MG63 (cell line): ENCODE measurements around the gene ACAP1. TPM values are rescaled to one million over a fixed set of nuclear protein-coding genes. Genes with fewer than 3 reads are reported as not detected.

Experiments
- DNase-seq: peaks from one replicate; pipeline ENCODE4 v3.0.0-alpha.2; 2020
- H3K27me3 ChIP-seq: fragments of 250-450 bp; sonication (Bioruptor Pico); 2 replicates; pipeline ENCODE4 v1.5.1; 2020; ENCODE audit warnings: mild to moderate bottlenecking, moderate library complexity
- H3K36me3 ChIP-seq: fragments of 250-450 bp; sonication (Bioruptor Pico); 2 replicates; pipeline ENCODE4 v1.5.1; 2020; ENCODE audit warnings: mild to moderate bottlenecking, moderate library complexity
- H3K4me3 ChIP-seq: fragments of 250-450 bp; sonication (Bioruptor Pico); 2 replicates; pipeline ENCODE4 v1.5.1; 2020; ENCODE audit warnings: mild to moderate bottlenecking, moderate library complexity
- H3K9me3 ChIP-seq: fragments of 250-450 bp; sonication (Bioruptor Pico); 2 replicates; pipeline ENCODE4 v1.5.1; 2020; ENCODE audit warnings: mild to moderate bottlenecking, moderate library complexity
- total RNA-seq: library from RNA; depleted of rRNA; stranded (reverse); fragments of >200 nt; shearing (Covaris generic); gene quantifications from 2 replicates; pipeline ENCODE4 v1.2.3, GENCODE V29; 2014; ENCODE audit warnings: low replicate concordance

ACAP1 gene
- total RNA-seq, 1 experiment from 2014 or later = 0.20 TPM

DNA sequence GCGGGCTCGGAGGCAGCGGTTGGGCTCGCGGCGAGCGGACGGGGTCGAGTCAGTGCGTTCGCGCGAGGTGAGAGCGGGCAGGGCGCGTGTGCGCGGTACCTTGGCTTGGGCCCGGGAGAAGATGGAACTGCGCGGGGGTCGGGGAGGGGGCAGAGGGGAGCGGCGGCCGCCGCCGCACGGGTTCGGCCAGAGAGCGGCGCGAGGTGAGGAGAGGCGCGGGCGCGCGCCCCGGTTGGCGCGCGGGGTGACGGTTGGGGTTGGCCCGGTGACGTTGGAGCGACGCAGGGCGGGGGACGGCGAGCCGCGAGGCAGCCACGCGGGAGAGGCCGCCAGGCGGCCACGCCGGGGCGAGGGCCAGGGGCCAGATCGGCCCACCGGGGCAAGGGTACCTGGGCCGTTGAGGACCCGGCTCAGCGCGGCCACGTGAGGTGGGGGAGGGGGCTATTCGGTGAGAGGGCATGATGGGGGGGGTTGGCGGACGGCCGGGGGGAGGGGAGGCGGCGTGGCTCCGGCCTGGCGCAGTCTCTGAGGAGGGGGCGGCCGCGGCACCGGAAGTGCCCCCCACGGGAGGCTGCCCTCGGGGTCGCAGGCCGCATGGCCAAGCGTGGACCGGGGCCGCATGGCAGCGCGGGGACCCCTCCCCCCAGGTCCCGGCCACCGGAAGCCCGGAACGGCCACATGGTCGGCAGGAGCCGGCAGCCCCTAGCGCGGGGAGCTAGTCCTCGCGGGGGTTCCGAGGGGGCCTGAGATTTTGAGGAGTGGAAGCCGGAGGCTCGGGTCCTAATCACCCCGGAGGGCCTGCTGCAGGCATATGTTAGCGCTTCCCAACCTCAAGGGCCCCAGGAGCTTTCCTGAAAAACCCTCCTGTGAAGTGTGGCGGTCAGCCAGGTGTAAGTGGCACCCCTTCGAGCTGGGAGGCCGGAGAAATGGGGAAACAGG is 28.4 kb upstream of the ACAP1 start:
- H3K36me3 ChIP-seq = peaks cover 46% of the 10 kb centered on the region
- H3K9me3 ChIP-seq = no peaks in the 10 kb centered on the region
- peak; percentile 34 for DNase-seq
- H3K27me3 ChIP-seq = no peaks in the 10 kb centered on the region
- H3K4me3 ChIP-seq = peak overlapping the region; percentile 88

DNA sequence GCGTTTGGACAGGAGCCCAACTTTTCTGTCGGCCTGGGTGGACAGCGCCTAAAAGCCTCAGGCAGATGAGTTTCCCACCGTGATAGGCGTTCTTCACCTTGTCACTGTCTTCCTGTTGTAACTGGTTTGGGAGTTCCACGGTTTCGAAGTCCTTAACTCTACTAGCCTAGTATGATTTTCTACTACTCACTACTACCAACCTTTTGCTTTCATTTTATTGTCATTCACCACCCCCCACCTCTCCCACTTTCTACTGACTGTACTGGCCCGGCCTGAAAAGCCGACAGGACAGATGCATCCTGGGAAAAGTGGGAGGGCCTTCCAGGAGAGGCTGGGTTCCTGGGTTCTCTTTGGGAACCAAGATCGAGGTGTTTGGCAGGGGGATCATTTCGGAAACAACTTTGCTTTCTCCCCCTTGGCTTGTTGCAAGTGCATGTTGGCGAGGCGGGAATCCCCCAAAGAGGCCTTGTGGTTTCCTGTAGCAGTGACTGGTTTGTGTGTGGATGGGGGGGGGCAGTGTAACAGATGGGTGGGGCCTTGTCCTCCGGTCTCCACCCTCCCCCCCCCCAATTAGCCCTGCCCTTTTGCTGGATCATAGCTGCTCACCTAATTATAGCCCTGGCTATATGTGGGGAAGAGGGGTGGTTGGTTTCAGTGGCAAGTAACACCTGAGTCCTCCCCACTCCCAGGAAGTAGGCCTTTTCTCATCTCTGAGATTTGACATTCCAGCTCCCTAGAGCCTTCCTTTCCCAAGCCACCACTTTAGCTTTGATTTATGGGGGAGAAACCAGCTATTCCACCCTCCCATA is 27.5 kb upstream of the ACAP1 start:
- peak overlapping the region; percentile 88 for H3K4me3 ChIP-seq
- H3K36me3 ChIP-seq = peaks cover 50% of the 10 kb centered on the region
- H3K27me3 ChIP-seq = no peaks in the 10 kb centered on the region
- no peaks in the 10 kb centered on the region for H3K9me3 ChIP-seq
- DNase-seq = peak; percentile 75

DNA sequence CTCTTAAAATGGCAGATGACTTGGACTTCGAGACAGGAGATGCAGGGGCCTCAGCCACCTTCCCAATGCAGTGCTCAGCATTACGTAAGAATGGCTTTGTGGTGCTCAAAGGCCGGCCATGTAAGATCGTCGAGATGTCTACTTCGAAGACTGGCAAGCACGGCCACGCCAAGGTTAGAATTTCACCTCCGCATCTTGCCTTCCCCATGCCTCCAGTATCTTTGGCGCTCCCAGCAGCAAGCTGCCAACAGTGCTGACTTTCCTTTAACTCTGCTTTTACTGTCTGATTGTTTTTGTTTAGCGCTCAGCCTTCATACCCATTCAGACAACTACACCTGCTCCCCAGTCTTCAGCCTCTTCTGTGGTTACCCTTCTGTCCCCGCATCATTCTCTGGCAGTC is 26.7 kb upstream of the ACAP1 start:
- H3K4me3 ChIP-seq = peak overlapping the region; percentile 88
- no peak for DNase-seq
- no peaks in the 10 kb centered on the region for H3K27me3 ChIP-seq
- H3K36me3 ChIP-seq = peaks cover 50% of the 10 kb centered on the region
- H3K9me3 ChIP-seq = no peaks in the 10 kb centered on the region

DNA sequence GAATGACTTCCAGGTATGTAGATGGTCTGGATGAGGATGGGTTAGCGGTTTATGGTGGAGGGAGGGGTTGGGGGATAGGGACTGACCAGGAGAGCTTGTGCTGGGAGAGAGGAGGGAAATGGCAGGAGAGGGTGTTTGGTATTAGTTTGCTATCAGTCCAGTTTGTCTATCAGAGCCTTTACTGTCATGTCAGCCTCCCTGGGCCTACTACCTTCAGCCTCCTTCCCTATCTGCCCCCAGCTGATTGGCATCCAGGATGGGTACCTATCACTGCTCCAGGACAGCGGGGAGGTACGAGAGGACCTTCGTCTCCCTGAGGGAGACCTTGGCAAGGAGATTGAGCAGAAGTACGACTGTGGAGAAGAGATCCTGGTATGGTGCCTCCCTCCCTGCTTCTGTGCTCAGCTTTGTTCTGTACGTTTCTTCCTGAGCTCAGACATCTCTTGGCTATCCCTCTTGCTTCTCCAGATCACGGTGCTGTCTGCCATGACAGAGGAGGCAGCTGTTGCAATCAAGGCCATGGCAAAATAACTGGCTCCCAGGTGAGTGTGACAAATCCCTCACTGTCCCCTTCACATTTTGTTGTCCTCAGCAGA is 25.1 kb upstream of the ACAP1 start:
- Histone ChIP-seq H3K9me3 (no peaks in the 10 kb centered on the region), H3K36me3 (peaks cover 53% of the 10 kb centered on the region), H3K4me3 (no peak overlapping the region), H3K27me3 (no peaks in the 10 kb centered on the region)
- DNase-seq = no peak

DNA sequence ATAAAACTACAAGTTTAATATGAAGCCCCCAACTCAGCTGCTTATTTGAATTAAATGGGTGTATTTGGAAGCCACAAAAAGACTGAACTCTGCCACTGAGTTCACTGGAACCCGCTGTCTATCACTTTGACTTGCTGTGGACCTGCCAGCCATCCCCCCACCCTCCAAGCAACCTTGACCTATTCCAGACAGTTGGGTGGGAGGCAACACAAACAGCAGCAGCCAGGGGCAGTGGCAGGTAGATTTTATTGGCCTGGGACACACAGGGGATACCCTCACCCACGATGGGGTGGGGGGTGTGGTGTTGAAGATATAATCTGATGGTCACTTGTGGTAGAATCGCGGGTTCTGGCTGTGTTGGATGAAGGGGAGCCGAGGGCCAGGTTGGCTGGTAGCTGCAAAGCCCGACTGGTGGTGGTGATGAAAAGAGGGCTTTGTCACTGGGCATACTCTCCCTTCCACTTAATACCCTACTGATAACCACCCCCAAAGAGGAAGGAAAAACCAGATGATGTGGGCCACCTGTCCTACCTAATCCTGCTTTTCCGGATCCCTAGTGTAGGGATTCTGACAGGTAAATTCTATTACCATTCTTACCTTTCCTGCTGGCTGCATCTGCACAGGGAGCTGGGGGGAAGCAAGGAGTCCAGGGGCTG is 23.8 kb upstream of the ACAP1 start:
- DNase-seq = no peak
- H3K4me3 ChIP-seq = no peak overlapping the region
- H3K36me3 ChIP-seq = peaks cover 53% of the 10 kb centered on the region
- H3K9me3 ChIP-seq = no peaks in the 10 kb centered on the region
- H3K27me3 ChIP-seq = no peaks in the 10 kb centered on the region

DNA sequence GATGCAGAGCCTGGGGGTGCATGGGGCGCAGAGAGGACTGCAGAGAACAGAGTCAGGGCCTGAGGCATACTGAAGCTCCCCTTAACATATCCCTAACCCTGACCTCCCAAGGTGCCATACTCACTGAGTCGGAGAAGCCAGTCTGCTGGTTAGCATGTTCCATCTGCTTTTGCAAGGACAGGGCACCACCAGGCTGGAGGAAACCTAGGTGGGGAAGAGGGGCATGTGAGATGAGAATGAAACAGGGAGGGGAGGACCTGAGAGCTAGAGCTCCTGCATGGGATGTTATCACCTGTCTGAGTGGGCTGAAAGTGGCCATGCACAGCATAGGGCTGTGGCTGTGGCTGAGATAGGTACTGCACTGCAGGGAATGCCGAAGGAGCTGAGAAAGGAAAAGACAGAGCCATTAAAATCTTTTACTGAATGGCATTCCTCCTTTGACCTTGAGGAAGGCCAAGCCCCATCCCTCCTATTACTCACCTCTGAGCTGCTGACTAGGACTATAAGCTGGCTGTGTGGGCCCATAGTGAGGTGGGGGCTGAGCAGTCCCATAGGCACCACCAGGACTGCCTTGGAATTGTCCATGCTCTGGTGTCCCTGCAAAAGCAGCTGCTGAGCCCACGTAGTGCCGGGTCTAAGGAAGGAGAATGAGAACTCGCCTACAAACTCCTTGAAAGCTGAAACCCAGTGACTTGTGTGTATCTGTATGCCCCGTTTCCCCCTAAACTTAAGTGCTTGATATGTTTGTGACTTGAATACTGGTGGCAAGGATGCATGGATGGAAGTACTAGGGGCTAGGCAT is 23.0 kb upstream of the ACAP1 start:
- Histone ChIP-seq H3K4me3 (no peak overlapping the region), H3K27me3 (no peaks in the 10 kb centered on the region), H3K36me3 (peaks cover 51% of the 10 kb centered on the region), H3K9me3 (no peaks in the 10 kb centered on the region)
- DNase-seq = peak; percentile 29

DNA sequence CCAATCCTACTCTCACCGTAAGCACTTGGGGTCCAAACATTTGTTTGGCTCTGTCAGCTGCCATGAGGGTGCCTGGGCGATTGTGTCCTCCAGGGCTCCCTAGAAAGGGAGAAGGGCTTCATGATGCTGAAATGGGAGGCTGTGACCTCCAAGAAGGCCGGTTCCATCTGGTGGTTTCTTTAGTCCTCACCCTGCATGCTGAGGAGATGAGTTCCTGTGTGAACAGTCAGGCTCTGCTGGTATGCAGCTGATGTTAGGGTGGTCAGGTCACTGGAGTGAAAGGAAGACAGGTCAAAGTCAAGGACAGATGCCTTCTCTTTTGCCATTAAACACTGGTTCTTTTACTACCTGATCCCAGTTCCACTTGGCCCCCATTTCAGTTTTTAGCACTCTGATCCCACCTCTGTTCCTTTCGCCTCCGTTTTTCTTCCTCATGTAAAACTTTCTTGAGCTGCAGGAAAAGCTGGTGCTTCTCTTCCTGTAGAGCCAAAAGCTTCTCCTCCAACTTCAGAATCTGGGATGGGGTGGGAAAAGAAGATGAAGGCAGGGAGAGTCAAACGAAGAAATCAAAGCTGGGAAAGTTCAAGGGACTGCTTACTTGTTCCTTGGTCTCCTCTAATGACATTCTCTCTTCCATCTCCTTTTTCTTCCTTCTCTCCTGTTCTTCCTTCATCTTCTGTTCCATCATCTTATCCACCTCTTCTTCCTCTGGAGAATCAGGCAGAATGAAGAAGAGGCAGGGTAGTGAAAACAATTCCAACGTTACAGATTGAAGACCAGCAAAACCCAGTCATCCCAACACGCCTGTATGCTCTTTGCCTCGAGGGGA is 22.2 kb upstream of the ACAP1 start:
- no peaks in the 10 kb centered on the region for H3K9me3 ChIP-seq
- peak overlapping the region; percentile 71 for H3K4me3 ChIP-seq
- H3K27me3 ChIP-seq = no peaks in the 10 kb centered on the region
- H3K36me3 ChIP-seq = peaks cover 43% of the 10 kb centered on the region
- no peak for DNase-seq

DNA sequence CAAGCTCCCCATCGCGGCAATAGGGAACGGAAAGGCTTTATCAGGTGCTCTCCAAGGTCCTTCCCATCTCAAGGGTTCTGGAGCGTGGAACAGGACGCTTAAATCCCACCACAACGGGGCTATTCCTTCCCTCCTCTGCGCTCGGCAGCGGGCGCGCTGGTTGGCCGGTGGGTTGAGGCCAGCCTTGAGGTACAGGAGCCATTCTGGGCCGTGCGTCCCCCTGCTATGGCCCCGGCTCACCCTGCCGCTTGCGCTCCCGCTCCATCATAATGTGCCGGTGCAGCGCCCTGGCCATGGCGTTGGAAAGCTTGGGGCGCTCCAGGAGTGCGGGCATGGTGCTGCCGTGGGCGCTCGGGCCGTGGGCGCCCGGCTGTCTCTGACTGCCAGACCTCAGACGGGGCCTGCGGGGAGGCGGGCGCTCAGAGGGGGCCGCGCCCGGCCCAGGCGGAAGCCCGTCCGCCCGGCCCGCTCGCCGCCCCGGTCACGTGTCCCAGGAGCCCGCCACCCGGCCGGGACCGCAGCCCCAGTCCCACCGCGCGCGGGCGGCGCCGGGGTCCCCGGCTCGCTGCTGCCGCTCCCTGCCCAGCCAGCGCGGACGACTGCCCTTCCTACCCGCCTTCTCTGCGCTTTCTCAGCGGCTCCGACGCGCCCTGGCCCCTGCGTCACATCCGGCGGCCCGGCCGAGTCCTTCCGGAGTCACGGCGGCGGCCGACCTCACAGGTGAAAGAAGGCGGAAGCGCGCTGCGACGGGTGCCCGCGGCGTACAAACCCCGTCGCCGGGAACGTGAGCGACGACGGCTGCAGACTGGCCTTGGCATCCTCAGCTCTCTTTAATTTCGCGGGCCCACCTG is 21.4 kb upstream of the ACAP1 start, which contains the start of gene GPS2:
Gene GPS2 (minus strand): TSS at position 642 of the 851 bp plus-strand sequence. CDS start 308 bp downstream, at position 334.
- Histone ChIP-seq H3K4me3 (peak within 1 kb of the TSS; percentile 71), H3K36me3 (peaks cover 34% of the 10 kb centered on the region), H3K9me3 (no peaks in the 10 kb centered on the region), H3K27me3 (no peaks in the 10 kb centered on the region)
- DNase-seq = peak; percentile 83

DNA sequence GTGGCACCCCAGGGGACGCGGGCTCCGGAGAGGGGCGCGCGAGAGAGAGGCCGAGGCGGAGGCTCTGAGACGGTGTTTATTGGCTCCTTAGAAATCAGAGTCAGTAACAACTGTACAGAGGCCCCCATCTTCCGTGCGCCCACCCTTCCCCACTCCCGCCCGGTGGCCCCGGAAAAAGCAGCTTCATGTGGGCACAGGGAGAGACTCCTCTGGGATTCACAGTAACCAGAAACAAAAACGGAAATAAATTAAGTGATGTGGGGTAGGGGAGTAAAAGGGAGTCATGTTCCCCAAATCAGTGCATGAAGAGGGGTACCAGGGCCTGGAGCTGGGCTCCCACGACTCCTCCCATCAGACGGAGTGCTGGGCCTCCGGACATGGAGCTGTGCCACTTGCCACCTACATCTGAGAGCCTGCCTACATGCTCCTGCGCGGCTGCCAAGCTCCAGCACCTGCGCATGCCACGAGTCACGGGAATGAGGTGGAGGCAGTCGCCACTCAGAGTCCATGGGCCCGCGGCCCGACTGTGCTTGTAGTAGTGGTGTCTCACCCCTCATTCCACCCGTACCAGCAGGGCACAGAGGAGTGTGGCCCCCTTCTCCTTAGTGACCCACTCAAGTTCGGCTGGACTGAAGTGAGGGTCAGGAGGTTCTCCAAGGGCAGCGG is 20.6 kb upstream of the ACAP1 start:
- Histone ChIP-seq H3K36me3 (peaks cover 27% of the 10 kb centered on the region), H3K9me3 (no peaks in the 10 kb centered on the region), H3K27me3 (no peaks in the 10 kb centered on the region), H3K4me3 (peak overlapping the region; percentile 71)
- no peak for DNase-seq

DNA sequence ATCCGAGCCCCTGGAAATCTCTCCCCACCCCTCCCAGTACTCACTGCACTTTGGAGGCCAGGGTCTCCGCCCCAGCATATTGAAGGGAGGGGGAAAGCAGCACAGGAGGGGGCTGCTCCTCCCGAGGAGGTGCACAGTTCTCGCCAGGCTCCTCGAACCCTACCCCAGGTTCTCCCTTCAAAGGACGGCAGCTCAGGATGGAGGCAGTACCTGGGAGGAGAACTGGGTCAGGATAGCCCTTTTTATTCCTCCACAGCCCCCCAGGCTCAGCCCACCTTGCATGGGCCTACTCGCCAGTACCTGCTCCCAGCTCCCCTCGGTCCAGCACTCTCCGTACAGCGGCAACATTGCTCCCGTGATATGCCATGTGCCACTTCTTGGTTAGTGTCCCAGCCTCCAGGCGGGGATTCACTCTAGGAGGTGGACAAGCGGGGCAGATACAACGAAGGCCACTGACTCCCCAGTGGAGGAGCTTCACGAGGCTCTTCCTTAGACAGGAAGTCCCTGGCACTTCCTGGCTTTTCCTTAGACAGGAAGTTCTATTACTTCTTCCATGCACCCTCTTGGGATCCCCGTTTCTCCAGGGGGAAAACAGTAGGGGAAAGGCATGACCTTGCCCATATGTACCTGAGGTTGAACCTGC is 19.0 kb upstream of the ACAP1 start:
- no peak overlapping the region for H3K4me3 ChIP-seq
- H3K36me3 ChIP-seq = peaks cover 16% of the 10 kb centered on the region
- H3K9me3 ChIP-seq = no peaks in the 10 kb centered on the region
- no peaks in the 10 kb centered on the region for H3K27me3 ChIP-seq
- no peak for DNase-seq

DNA sequence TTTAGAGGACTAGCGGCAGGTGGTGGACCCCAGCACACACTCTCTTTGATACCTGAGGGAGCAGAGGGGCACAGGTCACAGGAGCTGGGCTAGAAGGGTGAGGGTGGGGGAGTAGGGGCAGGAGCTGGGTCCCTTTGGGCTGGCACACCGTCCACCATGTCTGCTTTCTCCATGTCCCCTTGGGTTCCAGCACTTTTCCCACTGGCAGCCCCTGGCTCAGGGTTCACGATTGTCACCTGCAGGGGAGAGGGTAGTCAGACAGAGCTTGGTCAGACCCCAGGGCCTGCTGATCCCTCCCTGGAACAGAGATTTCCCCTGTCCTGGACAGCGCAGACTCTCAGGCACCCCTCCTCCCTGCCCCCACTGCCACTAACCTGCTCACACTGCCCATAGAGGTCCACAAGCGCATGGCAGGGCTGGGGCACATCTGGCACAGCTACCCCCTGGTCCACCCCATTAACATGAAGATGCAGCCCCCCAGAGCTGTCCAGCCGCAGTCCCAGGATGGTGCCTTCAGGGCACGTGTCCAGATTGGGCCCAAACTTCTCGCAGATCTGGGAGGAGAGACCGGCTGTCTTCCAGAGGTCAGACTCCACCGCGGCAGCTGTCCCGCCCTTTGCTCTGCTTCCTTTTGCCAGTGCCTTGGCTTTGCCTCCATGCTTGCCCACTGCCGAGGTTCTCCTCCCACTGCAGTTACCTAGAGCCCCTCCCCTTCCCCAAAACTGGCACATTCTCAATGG is 18.0 kb upstream of the ACAP1 start:
- Histone ChIP-seq H3K4me3 (no peak overlapping the region), H3K27me3 (no peaks in the 10 kb centered on the region), H3K9me3 (no peaks in the 10 kb centered on the region), H3K36me3 (peaks cover 6% of the 10 kb centered on the region)
- no peak for DNase-seq

DNA sequence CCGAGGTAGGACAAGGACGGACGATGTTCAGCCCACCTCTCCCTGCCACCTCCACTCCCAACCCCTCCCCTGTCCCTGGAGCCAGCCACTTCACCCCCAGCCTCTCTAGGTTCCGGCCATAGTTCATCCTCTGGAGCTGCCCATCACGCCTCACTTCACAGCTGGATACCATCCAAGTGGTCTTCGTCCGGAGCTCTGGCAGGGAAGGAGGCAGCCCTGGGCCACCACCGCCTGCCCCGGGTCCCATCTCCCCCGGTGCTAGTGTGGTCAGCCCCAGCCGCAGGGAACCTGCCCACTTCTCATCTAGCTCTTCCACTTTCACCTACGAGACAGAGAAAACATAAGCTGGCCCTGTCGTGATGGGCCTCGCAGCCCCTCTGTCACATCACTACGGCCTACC is 14.9 kb upstream of the ACAP1 start:
- no peak for DNase-seq
- peaks cover 2% of the 10 kb centered on the region for H3K36me3 ChIP-seq
- no peaks in the 10 kb centered on the region for H3K9me3 ChIP-seq
- H3K4me3 ChIP-seq = no peak overlapping the region
- H3K27me3 ChIP-seq = no peaks in the 10 kb centered on the region
